Right lobe of liver (tissue), 6 donors: Measurements from ENCODE around the gene TMEM217. TPM values are rescaled to one million over a fixed set of nuclear protein-coding genes. Genes with fewer than 3 reads are reported as not detected.
"Not testable (repeated sequence)": the region's sequence is repeated elsewhere in the genome, so short reads cannot be mapped to it uniquely, and the experiment has no call there.

Experiments
- ATAC-seq, 4 donors: fragments of 200-7000 bp; cut with Tn5 transposase; one replicate each; pipeline ENCODE4 v1.9.1; 2020; ENCODE audit warnings: mild to moderate bottlenecking in 4 of 4, moderate library complexity in 4 of 4
- DNase-seq, 3 donors: peaks; one replicate each; pipeline ENCODE4 v3.0.0-alpha.2; 2020
- H3K27ac ChIP-seq, 3 donors: fragments of 200-600 bp; one replicate each; pipeline ENCODE4 v1.8.0; 2022
- H3K27me3 ChIP-seq, 2 donors: fragments of 200-600 bp; one replicate each; pipeline ENCODE4 v1.8.0; 2022
- H3K36me3 ChIP-seq, 4 donors: fragments of 200-600 bp; sonication (generic) in 1 of 4; one replicate each; pipeline versions ENCODE4 v1.5.1 to v1.8.0; 2017 to 2022; ENCODE audit warnings: control low read depth in 1 of 4
- H3K4me1 ChIP-seq, 4 donors: fragments of 200-600 bp; sonication (generic) in 1 of 4; one replicate each; pipeline versions ENCODE4 v1.5.1 to v1.8.0; 2017 to 2022; ENCODE audit warnings: control low read depth in 1 of 4
- H3K4me3 ChIP-seq, 3 donors: fragments of 200-600 bp; one replicate each; pipeline ENCODE4 v1.8.0; 2022
- H3K9me3 ChIP-seq, 4 donors: fragments of 200-600 bp; sonication (generic) in 1 of 4; one replicate each; pipeline versions ENCODE4 v1.5.1 to v1.8.0; 2017 to 2022; ENCODE audit warnings: control low read depth in 1 of 4
- CTCF ChIP-seq, 4 donors: fragments of 200-600 bp in 3 of 4; fragments of 450-650 bp in 1 of 4; IDR thresholded peaks; one replicate each; pipeline versions ENCODE4 v1.5.1 to v1.8.0; 2016 to 2022; ENCODE audit warnings: antibody characterized with exemption in 4 of 4, mild to moderate bottlenecking in 2 of 4
- POLR2A ChIP-seq: fragments of 450-650 bp; IDR thresholded peaks from one replicate; pipeline ENCODE4 v1.6.1; 2017; ENCODE audit warnings: antibody characterized with exemption, mild to moderate bottlenecking
- WGBS: methylation state at CpG from one replicate; pipeline ENCODE4 v1.1.6; 2018; ENCODE audit warnings: low coverage, low lambda C conversion rate; ENCODE audit not compliant: insufficient coverage; ENCODE audit errors: missing lambda C conversion rate; 5-methylcytosine and 5-hydroxymethylcytosine counted together
- intact Hi-C, 2 donors: fragments of 100-400 bp; cut with DNase I; formaldehyde crosslinking; loops; one replicate each; pipeline versions ENCODE4 v1.11.2 to v1.14.1; 2022
- total RNA-seq, 6 experiments: library from RNA; depleted of rRNA in 2 of 6; stranded (reverse); fragments of >200 nt in 2 of 6; fragmentation: NEBNext Ultra II Directional in 3 of 6; extraction: Animal tissue kit (Norgen Biotek cat#: 25700) in 3 of 6; gene quantifications; one replicate each; pipeline versions ENCODE4 v1.1.0 to v1.2.4, GENCODE V29; 2016 to 2023
- donor health status: DM: no; HTN: yes; CAD: no.
- donor health status: DM: no; HTN: no; CAD: no.
- donor health status: DM: no; HTN: no; CAD: no.
- donor health status: DM: no; HTN: yes; CAD: no.
- donor health status: DM: no; HTN: yes; CAD: no.

Gene TMEM217
- total RNA-seq, 6 experiments from 2014 or later: 0.15 to 5.2 (median 0.92) TPM; not detected in 1

- ATAC-seq (no peak), DNase-seq (no peak)
- no peak overlapping the region for H3K4me3 ChIP-seq
- no peak for TF ChIP-seq CTCF (IDR thresholded peaks at IDR 0.05)
- TF ChIP-seq POLR2A: no peak
- no peaks in the 10 kb centered on the region for H3K9me3 ChIP-seq
- intact Hi-C loops: no loop called here
- H3K27me3 ChIP-seq: no peaks in the 10 kb centered on the region
- no peak overlapping the region for H3K27ac ChIP-seq
- H3K4me1 ChIP-seq: no peaks in the 10 kb centered on the region
- WGBS: 71% methylated on average over 2 of the region's 2 CpGs
- no peaks in the 10 kb centered on the region for H3K36me3 ChIP-seq
Observed at GRCh38 chr6:37188962-37189510, 68.9 kb downstream of the TMEM217 start.

GRCh38 chr6:37187321-37188022 is 70.5 kb downstream of the TMEM217 start:
- ATAC-seq: peak; percentile 27 to 54 (median 39)

GRCh38 chr6:37185949-37186720 is 71.8 kb downstream of the TMEM217 start:
- H3K4me1 ChIP-seq, H3K36me3 ChIP-seq, DNase-seq, ATAC-seq, H3K27ac ChIP-seq, intact Hi-C loops, H3K4me3 ChIP-seq, H3K27me3 ChIP-seq, H3K9me3 ChIP-seq: not testable (repeated sequence)
- 62% methylated on average over 6 of the region's 6 CpGs for WGBS

More at GRCh38 chr6:37187321-37188022, 70.5 kb downstream of the TMEM217 start:
- Histone ChIP-seq H3K27me3 (no peaks in the 10 kb centered on the region), H3K4me1 (peaks cover 0 to 3% (median 0%) of the 10 kb centered on the region in 4 donors), H3K27ac (no peak overlapping the region), H3K36me3 (no peaks in the 10 kb centered on the region), H3K4me3 (no peak overlapping the region), H3K9me3 (no peaks in the 10 kb centered on the region)
- intact Hi-C loops: no loop called here
- TF ChIP-seq CTCF (IDR thresholded peaks at IDR 0.05): no peak
- 54% methylated on average over 5 of the region's 7 CpGs for WGBS
- no peak for DNase-seq

- intact Hi-C loops: no loop called here
- Histone ChIP-seq H3K27ac (peak overlapping the region in 1 of 3 donors; percentile 30), H3K36me3 (no peaks in the 10 kb centered on the region), H3K27me3 (no peaks in the 10 kb centered on the region), H3K4me1 (peaks cover 0 to 3% (median 0%) of the 10 kb centered on the region in 4 donors), H3K4me3 (no peak overlapping the region), H3K9me3 (no peaks in the 10 kb centered on the region)
- 62% methylated on average over 7 of the region's 8 CpGs for WGBS
- DNase-seq (no peak), ATAC-seq (peak; percentile 79 to 88 (median 82))
- TF ChIP-seq POLR2A (no peak), CTCF (IDR thresholded peaks at IDR 0.05) (no peak)
Observed at GRCh38 chr6:37182736-37183590, 75.0 kb downstream of the TMEM217 start.

GRCh38 chr6:37180610-37181009 is 77.3 kb downstream of the TMEM217 start:
- ATAC-seq: not testable (repeated sequence)

More at GRCh38 chr6:37180610-37181009, 77.3 kb downstream of the TMEM217 start:
- H3K36me3 ChIP-seq, H3K4me3 ChIP-seq, H3K27me3 ChIP-seq, H3K27ac ChIP-seq, DNase-seq, H3K4me1 ChIP-seq, H3K9me3 ChIP-seq, intact Hi-C loops: not testable (repeated sequence)
- 91% methylated on average over 3 of the region's 4 CpGs for WGBS
